Memory B cell (primary cell): ENCODE data around the gene USP35.

ENCODE experiments used
- ATAC-seq: fragments of 150-1000 bp; cut with Tn5 transposase; 2 replicates; pipeline ENCODE4 v1.10.0; 2021; ENCODE audit warnings: low read depth, mild to moderate bottlenecking, moderate library complexity
- DNase-seq, 2 donors: peaks; one replicate each; pipeline ENCODE4 v3.0.0; 2022; ENCODE audit warnings: low spot score in 2 of 2
- H3K27ac Mint-ChIP-seq: one replicate; pipeline ENCODE4 v1.8.0; 2022; ENCODE audit warnings: mild to moderate bottlenecking, moderate library complexity, mixed read lengths
- H3K27me3 Mint-ChIP-seq: one replicate; pipeline ENCODE4 v1.8.0; 2022; ENCODE audit warnings: mixed read lengths
- H3K36me3 Mint-ChIP-seq: one replicate; pipeline ENCODE4 v1.8.0; 2022; ENCODE audit warnings: mild to moderate bottlenecking, mixed read lengths
- H3K4me1 Mint-ChIP-seq: one replicate; pipeline ENCODE4 v1.8.0; 2022; ENCODE audit warnings: mixed read lengths
- H3K4me3 Mint-ChIP-seq: one replicate; pipeline ENCODE4 v1.8.0; 2022; ENCODE audit warnings: mild to moderate bottlenecking, moderate library complexity, mixed read lengths
- H3K9me3 Mint-ChIP-seq: one replicate; pipeline ENCODE4 v1.8.0; 2022; ENCODE audit warnings: mixed read lengths

The USP35 gene

GRCh38 chr11:78237293-78238046 is 48.8 kb downstream of the USP35 start:
- H3K4me3 Mint-ChIP-seq, result no peak overlapping the region
- DNase-seq, result no peak
- H3K9me3 Mint-ChIP-seq, result peaks cover 15% of the 10 kb centered on the region
- H3K36me3 Mint-ChIP-seq, result peaks cover 37% of the 10 kb centered on the region
- ATAC-seq, result no peak
- no peaks in the 10 kb centered on the region for H3K27me3 Mint-ChIP-seq
- H3K27ac Mint-ChIP-seq, result peak overlapping the region; percentile 12
- H3K4me1 Mint-ChIP-seq, result no peaks in the 10 kb centered on the region

- Mint-ChIP-seq H3K9me3 (peaks cover 17% of the 10 kb centered on the region), H3K27me3 (no peaks in the 10 kb centered on the region), H3K27ac (no peak overlapping the region), H3K4me3 (no peak overlapping the region), H3K36me3 (peaks cover 42% of the 10 kb centered on the region), H3K4me1 (peaks cover 6% of the 10 kb centered on the region)
- ATAC-seq (no peak), DNase-seq (no peak)
Observed at GRCh38 chr11:78239781-78240180, 51.1 kb downstream of the USP35 start.

- Mint-ChIP-seq H3K4me1 (peaks cover 10% of the 10 kb centered on the region), H3K27ac (no peak overlapping the region), H3K27me3 (no peaks in the 10 kb centered on the region), H3K36me3 (peaks cover 43% of the 10 kb centered on the region), H3K9me3 (peaks cover 17% of the 10 kb centered on the region), H3K4me3 (no peak overlapping the region)
- no peak for ATAC-seq
- DNase-seq, result no peak
Observed at GRCh38 chr11:78241475-78241874, 52.8 kb downstream of the USP35 start.

- H3K27ac Mint-ChIP-seq, result no peak overlapping the region
- H3K4me1 Mint-ChIP-seq, result peaks cover 10% of the 10 kb centered on the region
- DNase-seq, result no peak
- H3K36me3 Mint-ChIP-seq, result peaks cover 48% of the 10 kb centered on the region
- H3K4me3 Mint-ChIP-seq, result no peak overlapping the region
- no peak for ATAC-seq
- no peaks in the 10 kb centered on the region for H3K27me3 Mint-ChIP-seq
- H3K9me3 Mint-ChIP-seq, result peaks cover 11% of the 10 kb centered on the region
Observed at GRCh38 chr11:78244080-78244479, 55.4 kb downstream of the USP35 start.

GRCh38 chr11:78244546-78245255 is 56.0 kb downstream of the USP35 start:
- Mint-ChIP-seq H3K9me3 (peaks cover 11% of the 10 kb centered on the region), H3K4me3 (no peak overlapping the region), H3K36me3 (peaks cover 48% of the 10 kb centered on the region), H3K27ac (peak overlapping the region; percentile 8), H3K4me1 (peaks cover 10% of the 10 kb centered on the region), H3K27me3 (no peaks in the 10 kb centered on the region)
- no peak for ATAC-seq
- DNase-seq, result no peak

GRCh38 chr11:78248191-78248590 is 59.5 kb downstream of the USP35 start:
- no peak for ATAC-seq
- no peak for DNase-seq
- H3K27ac Mint-ChIP-seq, result no peak overlapping the region
- H3K27me3 Mint-ChIP-seq, result no peaks in the 10 kb centered on the region
- H3K9me3 Mint-ChIP-seq, result peaks cover 2% of the 10 kb centered on the region
- peaks cover 37% of the 10 kb centered on the region for H3K36me3 Mint-ChIP-seq
- no peak overlapping the region for H3K4me3 Mint-ChIP-seq
- H3K4me1 Mint-ChIP-seq, result peaks cover 14% of the 10 kb centered on the region

GRCh38 chr11:78248903-78249302 is 60.2 kb downstream of the USP35 start:
- peaks cover 2% of the 10 kb centered on the region for H3K9me3 Mint-ChIP-seq
- H3K36me3 Mint-ChIP-seq, result peaks cover 40% of the 10 kb centered on the region
- no peak for ATAC-seq
- no peaks in the 10 kb centered on the region for H3K27me3 Mint-ChIP-seq
- H3K27ac Mint-ChIP-seq, result no peak overlapping the region
- peaks cover 14% of the 10 kb centered on the region for H3K4me1 Mint-ChIP-seq
- no peak overlapping the region for H3K4me3 Mint-ChIP-seq
- DNase-seq, result no peak

- H3K4me3 Mint-ChIP-seq, result no peak overlapping the region
- peaks cover 4% of the 10 kb centered on the region for H3K4me1 Mint-ChIP-seq
- H3K27ac Mint-ChIP-seq, result no peak overlapping the region
Observed at GRCh38 chr11:78250099-78250498, 61.4 kb downstream of the USP35 start.

GRCh38 chr11:78251083-78251775 is 62.5 kb downstream of the USP35 start:
- ATAC-seq, result no peak
- DNase-seq, result no peak
- no peaks in the 10 kb centered on the region for H3K27me3 Mint-ChIP-seq
- H3K27ac Mint-ChIP-seq, result peak overlapping the region; percentile 60
- peaks cover 38% of the 10 kb centered on the region for H3K36me3 Mint-ChIP-seq
- peaks cover 2% of the 10 kb centered on the region for H3K9me3 Mint-ChIP-seq
- peaks cover 4% of the 10 kb centered on the region for H3K4me1 Mint-ChIP-seq
- H3K4me3 Mint-ChIP-seq, result no peak overlapping the region

More at GRCh38 chr11:78250099-78250498, 61.4 kb downstream of the USP35 start:
- DNase-seq, result no peak
- no peak for ATAC-seq
- H3K27me3 Mint-ChIP-seq, result no peaks in the 10 kb centered on the region
- H3K36me3 Mint-ChIP-seq, result peaks cover 38% of the 10 kb centered on the region
- peaks cover 2% of the 10 kb centered on the region for H3K9me3 Mint-ChIP-seq

- peaks cover 4% of the 10 kb centered on the region for H3K4me1 Mint-ChIP-seq
- H3K36me3 Mint-ChIP-seq, result peaks cover 18% of the 10 kb centered on the region
- H3K27ac Mint-ChIP-seq, result no peak overlapping the region
- ATAC-seq (no peak), DNase-seq (no peak)
- H3K9me3 Mint-ChIP-seq, result no peaks in the 10 kb centered on the region
- no peak overlapping the region for H3K4me3 Mint-ChIP-seq
- H3K27me3 Mint-ChIP-seq, result no peaks in the 10 kb centered on the region
Observed at GRCh38 chr11:78253797-78254196, 65.1 kb downstream of the USP35 start.

GRCh38 chr11:78254268-78254667 is 65.5 kb downstream of the USP35 start:
- H3K4me1 Mint-ChIP-seq, result peaks cover 4% of the 10 kb centered on the region
- peaks cover 17% of the 10 kb centered on the region for H3K36me3 Mint-ChIP-seq
- H3K4me3 Mint-ChIP-seq, result no peak overlapping the region

GRCh38 chr11:78255919-78256318 is 67.2 kb downstream of the USP35 start:
- H3K4me1 Mint-ChIP-seq, result peaks cover 4% of the 10 kb centered on the region
- H3K36me3 Mint-ChIP-seq, result peaks cover 11% of the 10 kb centered on the region
- no peak overlapping the region for H3K27ac Mint-ChIP-seq
- no peaks in the 10 kb centered on the region for H3K27me3 Mint-ChIP-seq
- no peaks in the 10 kb centered on the region for H3K9me3 Mint-ChIP-seq
- ATAC-seq (no peak), DNase-seq (no peak)
- H3K4me3 Mint-ChIP-seq, result no peak overlapping the region

More at GRCh38 chr11:78254268-78254667, 65.5 kb downstream of the USP35 start:
- Mint-ChIP-seq H3K27me3 (no peaks in the 10 kb centered on the region), H3K9me3 (no peaks in the 10 kb centered on the region), H3K27ac (no peak overlapping the region)
- ATAC-seq (no peak), DNase-seq (no peak)

- peaks cover 8% of the 10 kb centered on the region for H3K36me3 Mint-ChIP-seq
- H3K27me3 Mint-ChIP-seq, result no peaks in the 10 kb centered on the region
- peaks cover 2% of the 10 kb centered on the region for H3K4me1 Mint-ChIP-seq
- no peaks in the 10 kb centered on the region for H3K9me3 Mint-ChIP-seq
- H3K27ac Mint-ChIP-seq, result no peak overlapping the region
- DNase-seq (no peak), ATAC-seq (no peak)
- no peak overlapping the region for H3K4me3 Mint-ChIP-seq
Observed at GRCh38 chr11:78256962-78257361, 68.2 kb downstream of the USP35 start.

GRCh38 chr11:78257654-78258053 is 68.9 kb downstream of the USP35 start:
- ATAC-seq (no peak), DNase-seq (no peak)
- Mint-ChIP-seq H3K36me3 (peaks cover 8% of the 10 kb centered on the region), H3K9me3 (no peaks in the 10 kb centered on the region), H3K27me3 (no peaks in the 10 kb centered on the region), H3K4me3 (no peak overlapping the region), H3K4me1 (peaks cover under 1% of the 10 kb centered on the region), H3K27ac (no peak overlapping the region)
